ENCODE measurements around the gene IQCF5.
A peak's percentile ranks its signal among the peaks of the same experiment; 100 is the strongest.

Gene IQCF5

GRCh38 chr3:51886447-51886846 is 11.0 kb upstream of the IQCF5 start:
- Histone ChIP-seq H3K36me3 (ENCODE audit: control insufficient read depth in 2 of 2, insufficient read depth in 1 of 2, low read length in 2 of 2) (no peaks in the 10 kb centered on the region), H3K4me1 (ENCODE audit: control insufficient read depth, insufficient read depth, low read length) (no peaks in the 10 kb centered on the region), H3K9me3 (ENCODE audit: control insufficient read depth, insufficient read depth, low read depth, low read length) (no peaks in the 10 kb centered on the region), H3K27ac (ENCODE audit: extremely low read depth, low read depth, low read length) (no peak overlapping the region), H3K4me3 (ENCODE audit: low read depth, low read length) (no peak overlapping the region)
- ChIA-PET POLR2A (no interaction called here), CTCF (no interaction called here)
- TF ChIP-seq ZNF23 (tag by site-specific recombination; IDR thresholded peaks at IDR 0.05; ENCODE audit: borderline replicate concordance) (no peak), ZBTB17 (tag by site-specific recombination; IDR thresholded peaks at IDR 0.05) (no peak), ZNF521 (tag by site-specific recombination; IDR thresholded peaks at IDR 0.05) (no peak), ZNF707 (tag by site-specific recombination; IDR thresholded peaks at IDR 0.05) (no peak), ZNF585B (tag by site-specific recombination; IDR thresholded peaks at IDR 0.05) (no peak), BCL11A (tag by site-specific recombination; IDR thresholded peaks at IDR 0.05; ENCODE audit: low read depth) (no peak), ZFP3 (tag by site-specific recombination; IDR thresholded peaks at IDR 0.05; ENCODE audit: low read depth) (no peak), ZNF837 (tag by site-specific recombination; IDR thresholded peaks at IDR 0.05) (no peak), KLF17 (tag by site-specific recombination; IDR thresholded peaks at IDR 0.05) (no peak), ZNF791 (tag by site-specific recombination; IDR thresholded peaks at IDR 0.05) (no peak), ZNF830 (tag by site-specific recombination; IDR thresholded peaks at IDR 0.05; ENCODE audit: low read depth) (no peak), IKZF3 (tag by site-specific recombination; IDR thresholded peaks at IDR 0.05) (no peak), ZNF366 (tag by site-specific recombination; conservative IDR thresholded peaks at IDR 0.05) (no peak), ZNF426 (tag by site-specific recombination; IDR thresholded peaks at IDR 0.05) (no peak), ZNF473 (tag by site-specific recombination; IDR thresholded peaks at IDR 0.05) (no peak)
- TF ChIP-seq, protein P1, sequence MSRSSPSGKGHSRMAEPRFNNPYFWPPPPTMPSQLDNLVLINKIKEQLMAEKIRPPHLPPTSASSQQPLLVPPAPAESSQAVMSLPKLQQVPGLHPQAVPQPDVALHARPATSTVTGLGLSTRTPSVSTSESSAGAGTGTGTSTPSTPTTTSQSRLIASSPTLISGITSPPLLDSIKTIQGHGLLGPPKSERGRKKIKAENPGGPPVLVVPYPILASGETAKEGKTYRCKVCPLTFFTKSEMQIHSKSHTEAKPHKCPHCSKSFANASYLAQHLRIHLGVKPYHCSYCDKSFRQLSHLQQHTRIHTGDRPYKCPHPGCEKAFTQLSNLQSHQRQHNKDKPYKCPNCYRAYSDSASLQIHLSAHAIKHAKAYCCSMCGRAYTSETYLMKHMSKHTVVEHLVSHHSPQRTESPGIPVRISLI (tag by site-specific recombination; IDR thresholded peaks at IDR 0.05) = no peak

DNA sequence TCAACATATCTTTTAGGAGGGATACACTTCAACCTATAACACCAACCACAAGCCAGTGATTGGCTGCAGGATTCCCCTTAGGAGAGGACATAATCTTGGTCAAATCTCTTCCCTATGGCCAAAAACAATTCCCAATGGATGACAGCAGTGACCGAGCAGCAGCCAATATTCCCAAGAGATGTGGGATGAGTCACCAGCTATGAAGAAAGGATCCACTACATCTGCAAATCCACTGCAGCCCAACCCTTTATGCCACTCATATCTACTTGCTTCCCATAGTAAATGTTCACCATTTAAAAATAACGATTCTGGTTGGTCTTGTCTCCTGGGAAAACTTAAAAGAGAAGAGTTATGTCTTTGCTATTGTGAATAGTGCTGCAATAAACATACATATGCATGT is 4.5 kb upstream of the IQCF5 start:
- Histone ChIP-seq H3K4me3 (ENCODE audit: low read depth, low read length) (no peak overlapping the region), H3K9me3 (ENCODE audit: control insufficient read depth, insufficient read depth, low read depth, low read length) (no peaks in the 10 kb centered on the region), H3K27ac (ENCODE audit: extremely low read depth, low read depth, low read length) (no peak overlapping the region), H3K4me1 (ENCODE audit: control insufficient read depth, insufficient read depth, low read length) (no peaks in the 10 kb centered on the region), H3K36me3 (ENCODE audit: control insufficient read depth in 2 of 2, insufficient read depth in 1 of 2, low read length in 2 of 2) (no peaks in the 10 kb centered on the region)
- ChIA-PET POLR2A (no interaction called here), CTCF (interaction anchor here (0.7 kb wide), 1 partner anchor 129 kb away, joined by 4 read pairs; no protein-coding TSS in a partner anchor)
- TF ChIP-seq ZNF560 (tag by site-specific recombination; IDR thresholded peaks at IDR 0.05; ENCODE audit: borderline replicate concordance) (no peak), ZNF184 (tag by site-specific recombination; IDR thresholded peaks at IDR 0.05) (no peak)

DNA sequence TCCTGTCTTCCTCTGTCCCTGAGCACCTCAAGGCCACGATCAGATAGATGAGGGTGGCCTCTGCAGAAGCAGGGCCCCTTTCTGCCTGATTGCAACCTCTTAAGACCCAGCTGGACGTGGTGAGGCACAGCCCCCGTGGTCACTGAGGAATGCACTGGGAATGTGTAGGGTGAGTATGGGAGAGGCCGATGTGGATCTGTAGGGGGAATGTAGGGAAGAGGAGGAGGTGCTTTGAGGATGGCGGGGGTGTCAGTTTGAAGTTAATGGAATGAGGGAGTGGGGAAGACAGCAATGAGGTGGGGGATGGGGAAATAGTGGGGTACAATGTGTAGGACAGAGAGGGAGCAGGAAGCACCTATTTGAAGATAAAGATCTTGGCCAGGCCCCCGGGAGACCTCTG is 785 bp upstream of the IQCF5 start:
- ChIA-PET CTCF (interaction anchor here (0.5 kb wide), 1 partner anchor 25 kb away, joined by 3 read pairs; no protein-coding TSS in a partner anchor), POLR2A (no interaction called here)
- Histone ChIP-seq H3K36me3 (ENCODE audit: control insufficient read depth in 2 of 2, insufficient read depth in 1 of 2, low read length in 2 of 2) (no peaks in the 10 kb centered on the region), H3K9me3 (ENCODE audit: control insufficient read depth, insufficient read depth, low read depth, low read length) (no peaks in the 10 kb centered on the region), H3K4me1 (ENCODE audit: control insufficient read depth, insufficient read depth, low read length) (no peaks in the 10 kb centered on the region), H3K4me3 (ENCODE audit: low read depth, low read length) (no peak overlapping the region), H3K27ac (ENCODE audit: extremely low read depth, low read depth, low read length) (no peak overlapping the region)
- TF ChIP-seq, protein P2, sequence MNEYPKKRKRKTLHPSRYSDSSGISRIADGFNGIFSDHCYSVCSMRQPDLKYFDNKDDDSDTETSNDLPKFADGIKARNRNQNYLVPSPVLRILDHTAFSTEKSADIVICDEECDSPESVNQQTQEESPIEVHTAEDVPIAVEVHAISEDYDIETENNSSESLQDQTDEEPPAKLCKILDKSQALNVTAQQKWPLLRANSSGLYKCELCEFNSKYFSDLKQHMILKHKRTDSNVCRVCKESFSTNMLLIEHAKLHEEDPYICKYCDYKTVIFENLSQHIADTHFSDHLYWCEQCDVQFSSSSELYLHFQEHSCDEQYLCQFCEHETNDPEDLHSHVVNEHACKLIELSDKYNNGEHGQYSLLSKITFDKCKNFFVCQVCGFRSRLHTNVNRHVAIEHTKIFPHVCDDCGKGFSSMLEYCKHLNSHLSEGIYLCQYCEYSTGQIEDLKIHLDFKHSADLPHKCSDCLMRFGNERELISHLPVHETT (tag by site-specific recombination; IDR thresholded peaks at IDR 0.05) = no peak
- peak; percentile 18; the same call in 1 of the 2 replicates for TF ChIP-seq EGR2 (tag by site-specific recombination; IDR thresholded peaks at IDR 0.05; ENCODE audit: low read depth)
- TF ChIP-seq ZFHX2 (tag by site-specific recombination; conservative IDR thresholded peaks at IDR 0.05) = 0 out of 2 replicates have a peak, but pooled peaks have one; percentile 20

Data from HEK293 (cell line).